HG02763 (cell line): ENCODE data around the gene KRT37.

ENCODE experiments used
- ATAC-seq: cut with Tn5 transposase; IDR thresholded peaks from one replicate; pipeline ENCODE4 v1.9.1; 2021; ENCODE audit warnings: mild to moderate bottlenecking, moderate library complexity; ENCODE audit not compliant: unreplicated experiment

The KRT37 gene

GRCh38 chr17:41377546-41377945 is 46.8 kb downstream of the KRT37 start:
- no peak for ATAC-seq
